HEK293T (cell line): ENCODE measurements around the gene GRPEL1.

Experiments used
- ARNT ChIP-seq: fragments of 450-650 bp; IDR thresholded peaks from 2 replicates; pipeline ENCODE4 v1.6.1; 2017; ENCODE audit warnings: mild to moderate bottlenecking
- BHLHE40 ChIP-seq: fragments of 450-650 bp; IDR thresholded peaks from 2 replicates; pipeline ENCODE4 v1.6.1; 2016; ENCODE audit warnings: mild to moderate bottlenecking, moderate library complexity, borderline replicate concordance
- HDGF ChIP-seq: fragments of 450-650 bp; IDR thresholded peaks from 2 replicates; pipeline ENCODE4 v1.6.1; 2017; ENCODE audit warnings: antibody characterized with exemption, borderline replicate concordance
- LEF1 ChIP-seq: fragments of 450-650 bp; IDR thresholded peaks from 2 replicates; pipeline ENCODE4 v1.6.1; 2017; ENCODE audit warnings: mild to moderate bottlenecking, borderline replicate concordance
- SP1 ChIP-seq: fragments of 450-650 bp; IDR thresholded peaks from 2 replicates; pipeline ENCODE4 v1.6.1; 2017
- SUZ12 ChIP-seq: fragments of 450-650 bp; IDR thresholded peaks from 2 replicates; pipeline ENCODE4 v1.6.1; 2016; ENCODE audit warnings: mild to moderate bottlenecking
- TF ChIP-seq, protein P1 (sequence below): fragments of 450-650 bp; IDR thresholded peaks from 2 replicates; pipeline ENCODE4 v1.6.1; 2016

DNA sequence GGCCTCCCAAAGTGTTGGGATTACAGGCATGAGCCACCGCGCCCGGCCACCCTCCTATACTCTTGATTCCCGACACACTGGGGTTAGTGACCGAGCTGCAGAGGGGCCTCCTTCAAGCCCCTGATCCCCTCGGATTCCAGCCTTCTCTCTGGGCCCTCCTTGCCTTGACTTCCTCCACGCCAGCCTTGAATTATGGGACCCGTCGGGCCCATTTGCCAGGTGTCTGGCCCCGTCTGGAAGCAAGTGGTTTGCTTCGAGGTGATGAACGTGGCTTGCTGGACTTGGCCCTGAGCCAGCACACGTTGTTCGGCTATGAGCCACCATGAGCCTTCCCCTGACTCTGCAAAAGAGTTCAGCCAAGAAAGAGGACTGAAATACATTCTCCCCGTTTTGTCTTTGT lies 37.4 kb upstream of the GRPEL1 start:
- TF ChIP-seq SUZ12 (no peak), ARNT (no peak), BHLHE40 (no peak), SP1 (no peak), LEF1 (no peak), HDGF (no peak)
- TF ChIP-seq, protein P1, sequence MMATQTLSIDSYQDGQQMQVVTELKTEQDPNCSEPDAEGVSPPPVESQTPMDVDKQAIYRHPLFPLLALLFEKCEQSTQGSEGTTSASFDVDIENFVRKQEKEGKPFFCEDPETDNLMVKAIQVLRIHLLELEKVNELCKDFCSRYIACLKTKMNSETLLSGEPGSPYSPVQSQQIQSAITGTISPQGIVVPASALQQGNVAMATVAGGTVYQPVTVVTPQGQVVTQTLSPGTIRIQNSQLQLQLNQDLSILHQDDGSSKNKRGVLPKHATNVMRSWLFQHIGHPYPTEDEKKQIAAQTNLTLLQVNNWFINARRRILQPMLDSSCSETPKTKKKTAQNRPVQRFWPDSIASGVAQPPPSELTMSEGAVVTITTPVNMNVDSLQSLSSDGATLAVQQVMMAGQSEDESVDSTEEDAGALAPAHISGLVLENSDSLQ: no peak
